Measurements from ENCODE around the gene IL6R. TPM values are rescaled to one million over a fixed set of nuclear protein-coding genes. Genes with fewer than 3 reads are reported as not detected.
A peak's percentile ranks its signal among the peaks of the same experiment; 100 is the strongest.

The IL6R gene
- total RNA-seq, 2 donors from 2014 or later = 19.6 to 24.1 TPM

DNA sequence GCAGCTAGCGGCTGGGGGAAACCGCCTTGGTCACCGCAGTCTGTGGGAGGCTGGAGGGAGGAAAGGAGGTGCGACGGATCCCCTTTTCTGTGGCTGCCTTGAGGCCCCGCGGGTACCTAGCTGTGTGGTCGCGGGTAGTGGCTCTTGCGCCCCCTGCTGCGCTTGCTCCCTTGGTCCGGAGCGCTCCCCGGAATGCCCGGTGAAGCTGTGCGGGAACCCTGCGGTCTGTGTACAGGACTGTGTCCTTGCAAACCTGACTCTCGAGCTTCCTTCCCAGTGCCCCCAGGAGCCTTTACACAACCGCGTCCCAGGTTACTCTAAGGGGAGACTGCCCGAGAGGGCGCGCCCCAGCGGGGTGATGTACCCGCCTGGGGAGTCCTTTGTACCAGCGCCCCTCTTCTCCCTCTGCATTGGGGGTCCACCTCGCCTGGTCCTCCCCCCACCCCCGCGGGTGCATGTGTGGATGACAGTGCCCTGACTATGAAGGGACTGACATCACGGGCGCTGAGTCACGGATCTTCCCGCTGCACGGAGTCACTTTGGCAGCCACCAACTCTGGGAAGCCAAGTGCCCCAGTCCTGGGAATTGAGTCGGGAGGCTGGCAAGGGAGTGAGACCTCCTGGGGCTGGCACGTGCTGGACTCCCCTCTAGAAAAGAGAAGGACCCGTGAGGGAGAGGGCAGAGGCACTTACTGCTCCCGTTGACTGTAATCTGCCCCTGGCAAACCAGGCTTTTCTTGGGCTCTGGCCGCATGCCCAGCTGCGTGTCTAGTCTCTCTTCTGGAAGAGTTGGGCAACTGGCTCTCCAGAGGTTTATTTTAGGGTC, 816 bp downstream of the IL6R start:
- intact Hi-C loops (cut with DNase I) = no loop called here
- DNase-seq (ENCODE audit: low spot score) = peak; percentile 97

DNA sequence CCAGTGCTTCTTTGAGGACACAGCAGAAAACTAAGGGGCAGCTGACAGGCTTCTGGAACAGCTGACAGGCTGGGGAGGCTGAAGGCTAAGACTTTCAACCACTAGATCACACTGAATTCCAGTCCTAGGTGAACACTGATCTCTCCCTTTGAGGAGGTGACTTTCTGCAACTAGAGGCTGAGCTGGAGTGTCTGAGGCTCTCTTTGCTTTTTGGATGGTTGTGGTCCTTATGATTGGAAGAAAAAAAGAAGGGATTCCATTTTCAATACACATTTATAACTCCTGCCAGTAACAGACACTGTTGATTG, 1.4 kb downstream of the IL6R start:
- no peak for DNase-seq (ENCODE audit: low spot score)
- intact Hi-C loops (cut with DNase I) = no loop called here

DNA sequence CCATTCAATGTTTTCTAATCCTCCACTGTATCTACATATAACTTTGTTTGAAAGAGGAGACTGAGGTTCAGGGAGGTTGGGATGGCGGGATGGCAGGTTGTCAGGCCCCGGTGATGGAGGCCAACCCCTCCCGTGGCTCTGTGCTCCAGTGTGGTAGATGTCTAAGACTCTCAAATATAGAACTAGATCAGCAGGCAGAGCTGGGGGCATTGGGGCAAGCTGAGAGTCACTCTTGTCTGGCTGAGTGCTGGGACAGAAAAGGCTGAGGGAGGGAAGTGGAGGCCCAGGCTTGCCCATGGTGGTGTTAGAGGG, 1.7 kb downstream of the IL6R start:
- DNase-seq (ENCODE audit: low spot score) = no peak
- intact Hi-C loops (cut with DNase I) = no loop called here

DNA sequence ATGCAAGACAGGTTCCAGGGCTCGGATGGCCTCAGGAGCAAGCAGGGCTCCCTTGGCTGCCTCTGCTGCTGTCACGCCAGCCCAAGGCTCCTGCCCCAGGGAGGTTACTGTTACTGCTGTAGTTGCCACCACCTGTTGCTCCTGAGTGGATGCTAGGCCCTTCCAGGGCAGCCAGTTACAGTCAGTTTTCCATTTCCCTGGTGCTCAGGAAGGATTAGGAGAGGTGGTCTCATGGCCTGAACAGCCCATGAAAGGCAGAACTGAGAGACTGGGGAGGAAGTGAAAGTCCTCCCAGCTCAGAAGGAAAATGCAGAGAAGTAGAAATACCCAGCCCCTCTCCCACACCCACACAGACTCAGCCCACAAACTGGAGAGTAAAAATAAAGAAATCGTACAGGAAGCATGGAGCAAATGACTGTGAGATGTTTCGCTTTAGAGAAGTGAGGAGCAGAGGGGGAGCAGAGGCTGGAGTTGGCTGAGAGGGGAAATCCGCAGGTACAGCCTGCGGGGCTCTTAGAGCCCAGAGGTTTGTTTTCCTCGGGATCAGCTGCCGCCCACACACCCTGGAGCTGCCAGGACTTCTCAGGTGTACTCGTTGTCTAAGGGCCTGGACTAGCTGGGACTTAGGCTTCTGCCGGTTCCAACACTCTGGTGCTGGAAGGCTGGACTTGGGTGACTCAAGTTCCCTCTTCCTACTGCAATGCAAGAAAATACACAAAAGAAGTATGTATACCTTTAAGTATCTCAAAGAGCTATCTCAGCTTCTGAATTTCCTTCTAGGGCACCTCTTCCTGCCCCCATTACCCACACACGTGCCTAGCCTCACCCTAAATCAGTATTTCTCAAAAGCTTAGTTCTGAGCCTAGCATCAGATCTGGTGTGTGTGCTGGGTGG, 2.3 kb downstream of the IL6R start:
- intact Hi-C loops (cut with DNase I) = no loop called here
- DNase-seq (ENCODE audit: low spot score) = peak; percentile 72

DNA sequence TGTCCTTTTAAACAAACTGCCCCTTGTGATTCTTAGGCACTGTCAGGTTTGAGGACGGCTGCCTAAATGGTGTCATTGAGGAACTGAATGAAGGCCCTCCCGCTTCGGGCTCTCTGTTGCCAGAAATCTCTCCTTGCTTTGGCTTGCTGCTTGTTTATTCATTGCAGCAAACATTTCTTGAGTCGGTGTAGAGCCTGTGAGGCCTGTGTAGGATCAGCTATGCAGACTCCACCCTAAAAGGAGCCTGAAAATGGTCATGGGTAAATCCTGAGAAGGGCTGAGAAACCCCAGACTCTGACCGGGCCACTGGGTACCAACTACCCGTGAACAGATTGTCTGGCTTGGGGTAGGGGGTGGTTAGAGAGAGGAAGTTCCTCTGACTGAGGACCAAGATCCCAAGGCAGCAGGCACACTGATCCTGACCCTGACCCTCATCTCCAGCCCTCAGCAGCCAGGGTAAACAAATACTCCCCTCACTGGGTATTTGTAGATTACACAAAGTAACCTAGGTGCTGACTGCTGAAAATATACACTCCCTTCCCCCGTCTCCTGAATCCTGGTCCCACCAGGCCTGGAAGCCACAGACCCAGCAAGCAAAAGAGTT, 3.1 kb downstream of the IL6R start:
- intact Hi-C loops (cut with DNase I) = no loop called here
- peak; percentile 72 for DNase-seq (ENCODE audit: low spot score)

DNA sequence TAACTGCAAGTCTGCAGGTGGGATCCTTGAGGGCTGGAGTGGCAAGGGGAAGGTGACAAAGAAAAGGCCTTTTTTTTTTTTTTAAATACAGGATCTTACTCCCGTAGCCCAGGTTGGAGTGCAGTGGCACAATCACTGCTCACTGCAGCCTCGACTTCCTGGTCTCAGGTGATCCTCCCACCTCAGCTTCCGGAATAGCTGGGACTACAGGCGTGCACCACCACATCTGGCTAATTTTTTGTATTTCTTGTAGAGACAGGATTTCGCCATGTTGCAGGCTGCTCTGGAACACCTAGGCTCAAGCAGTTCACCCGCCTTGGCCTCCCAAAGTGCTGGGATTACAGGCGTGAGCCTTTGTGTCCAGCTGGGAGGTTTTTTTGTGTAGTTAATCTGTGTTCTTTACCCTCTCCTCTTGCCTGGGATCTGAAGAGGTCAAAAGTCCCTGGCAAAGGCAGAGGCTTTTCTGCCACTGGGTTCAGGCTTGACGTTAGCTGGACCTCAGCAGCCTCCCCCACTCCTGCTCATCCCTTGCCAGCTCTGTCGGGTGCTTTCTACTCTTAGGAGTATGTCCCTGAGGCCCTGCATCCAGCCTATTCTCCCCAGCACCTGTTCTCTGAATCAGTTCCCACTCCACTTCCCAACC, 5.2 kb downstream of the IL6R start:
- intact Hi-C loops (cut with DNase I) = no loop called here
- DNase-seq (ENCODE audit: low spot score) = peak; percentile 17

DNA sequence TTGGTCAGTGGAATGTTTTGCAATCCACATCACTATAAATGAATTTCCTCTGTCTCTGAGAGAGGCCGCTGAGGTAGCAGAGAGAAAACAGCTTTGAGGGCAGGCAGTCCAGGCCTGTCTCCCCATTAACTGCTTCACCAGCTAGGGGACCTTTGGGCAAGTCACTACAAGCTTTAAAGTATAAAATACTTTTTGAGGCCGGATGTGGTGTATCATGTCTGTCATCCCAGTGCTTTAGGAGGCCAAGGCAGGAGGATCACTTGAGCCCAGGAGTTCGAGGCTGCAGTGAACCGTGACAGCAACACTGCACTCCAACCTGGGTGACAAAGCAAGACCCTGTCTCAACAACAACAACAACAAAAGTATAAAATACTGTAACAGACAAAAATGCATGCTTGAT, 6.4 kb downstream of the IL6R start:
- no peak for DNase-seq (ENCODE audit: low spot score)
- intact Hi-C loops (cut with DNase I) = no loop called here

DNA sequence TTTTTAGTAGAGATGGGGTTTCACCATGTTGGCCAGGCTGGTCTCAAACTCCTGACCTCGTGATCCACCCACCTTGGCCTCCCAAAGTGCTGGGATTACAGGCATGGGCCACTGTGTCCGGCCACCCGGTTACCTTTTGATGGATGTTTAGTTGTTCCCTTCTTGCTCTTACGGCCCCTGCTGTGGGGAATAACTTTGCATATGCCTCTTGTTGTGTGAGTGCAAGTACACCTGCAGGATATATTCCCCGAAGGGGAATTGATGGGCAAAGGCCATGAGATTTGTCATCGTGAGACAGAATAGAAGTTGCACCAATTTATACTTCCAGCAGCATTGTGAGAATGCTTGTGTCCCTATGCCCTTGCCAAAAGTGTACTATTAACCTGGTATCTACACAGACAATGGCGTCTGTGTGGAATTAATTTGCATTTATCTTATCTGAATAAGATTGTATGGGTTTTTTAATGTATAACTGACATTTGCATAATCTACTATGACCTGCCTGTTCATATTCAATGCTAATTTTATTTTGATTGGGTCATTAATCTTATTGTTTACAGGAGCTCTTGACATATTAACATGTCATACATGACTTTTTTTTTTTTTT, 8.1 kb downstream of the IL6R start:
- intact Hi-C loops (cut with DNase I) = no loop called here
- peak; percentile 22 for DNase-seq (ENCODE audit: low spot score)

DNA sequence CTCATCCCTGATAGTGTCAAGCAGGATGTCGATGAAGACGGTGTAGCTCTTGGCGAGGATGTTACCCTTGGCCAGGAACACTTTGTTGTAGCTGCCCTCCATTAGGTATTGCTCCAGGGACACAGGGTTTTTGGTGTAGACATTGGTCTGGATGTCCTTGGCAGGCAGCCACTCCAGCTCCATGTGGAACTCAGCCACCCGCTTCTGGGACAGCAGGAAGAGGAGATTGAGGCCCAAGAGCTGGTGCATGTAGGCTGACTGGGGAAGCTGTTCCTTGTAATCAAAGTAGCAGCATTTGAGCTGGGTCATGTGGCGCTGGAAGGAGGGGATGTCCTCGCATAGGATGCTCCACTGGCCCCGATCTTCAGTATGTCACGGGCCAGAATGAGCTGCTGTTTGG, 9.5 kb downstream of the IL6R start:
- DNase-seq (ENCODE audit: low spot score) = peak; percentile 79

DNA sequence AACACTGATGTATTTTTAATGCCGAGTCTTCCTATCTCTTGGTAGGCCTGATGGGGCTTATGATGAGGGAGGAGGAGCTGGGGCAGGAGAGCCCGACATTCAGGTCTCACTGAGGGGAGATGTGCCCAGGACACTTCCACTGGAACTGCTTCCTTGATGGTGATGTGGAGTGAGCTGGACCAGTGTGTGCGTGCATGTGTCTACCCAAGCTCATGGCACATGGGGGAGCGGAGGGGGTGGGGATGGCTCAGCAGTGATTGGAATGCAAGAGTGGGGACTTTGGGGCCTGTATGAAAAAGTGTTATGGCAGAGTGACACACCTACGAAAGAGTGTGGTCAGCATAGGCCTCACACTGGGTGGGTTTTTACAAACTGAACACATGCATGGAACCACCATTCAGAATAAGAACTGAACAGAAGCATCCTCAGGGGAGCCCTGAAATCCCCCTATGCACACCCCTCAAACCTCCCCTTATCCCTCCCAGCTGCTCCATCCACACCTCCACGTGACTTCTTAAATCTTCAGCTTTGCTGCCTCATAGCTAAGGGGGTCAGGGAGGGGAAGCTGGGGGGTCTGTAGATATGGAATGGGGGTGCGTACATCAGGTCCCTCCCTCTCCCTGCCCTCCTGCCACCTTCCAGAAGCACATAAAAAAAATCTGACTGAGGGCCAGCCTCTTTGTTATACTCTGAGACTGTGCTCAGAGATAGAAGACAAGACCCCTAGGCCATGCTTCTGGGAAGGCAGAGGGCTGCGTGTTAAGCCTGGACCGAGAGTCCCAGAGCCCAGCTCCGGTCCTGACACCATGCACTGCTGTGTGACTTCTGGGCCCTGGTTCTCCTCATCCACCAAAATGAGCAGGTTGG, 11.6 kb downstream of the IL6R start:
- DNase-seq (ENCODE audit: low spot score) = peak; percentile 49
- intact Hi-C loops (cut with DNase I) = no loop called here

More for the DNA sequence above, 9.5 kb downstream of the IL6R start:
- intact Hi-C loops (cut with DNase I) = no loop called here

DNA sequence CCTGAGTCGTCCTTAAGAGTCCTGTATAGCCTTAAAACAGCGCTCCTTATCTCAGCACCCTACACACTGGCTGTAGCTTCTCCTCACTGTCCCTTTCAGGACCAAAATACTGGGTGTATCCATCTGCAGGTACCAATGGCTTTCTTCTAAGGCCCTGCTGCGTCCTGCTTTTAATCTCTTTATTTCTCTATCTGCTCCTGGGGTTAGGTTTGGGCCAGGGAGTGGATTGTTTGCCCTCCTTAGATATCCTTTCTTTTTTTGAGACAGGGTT, 12.1 kb downstream of the IL6R start:
- intact Hi-C loops (cut with DNase I) = no loop called here

DNA sequence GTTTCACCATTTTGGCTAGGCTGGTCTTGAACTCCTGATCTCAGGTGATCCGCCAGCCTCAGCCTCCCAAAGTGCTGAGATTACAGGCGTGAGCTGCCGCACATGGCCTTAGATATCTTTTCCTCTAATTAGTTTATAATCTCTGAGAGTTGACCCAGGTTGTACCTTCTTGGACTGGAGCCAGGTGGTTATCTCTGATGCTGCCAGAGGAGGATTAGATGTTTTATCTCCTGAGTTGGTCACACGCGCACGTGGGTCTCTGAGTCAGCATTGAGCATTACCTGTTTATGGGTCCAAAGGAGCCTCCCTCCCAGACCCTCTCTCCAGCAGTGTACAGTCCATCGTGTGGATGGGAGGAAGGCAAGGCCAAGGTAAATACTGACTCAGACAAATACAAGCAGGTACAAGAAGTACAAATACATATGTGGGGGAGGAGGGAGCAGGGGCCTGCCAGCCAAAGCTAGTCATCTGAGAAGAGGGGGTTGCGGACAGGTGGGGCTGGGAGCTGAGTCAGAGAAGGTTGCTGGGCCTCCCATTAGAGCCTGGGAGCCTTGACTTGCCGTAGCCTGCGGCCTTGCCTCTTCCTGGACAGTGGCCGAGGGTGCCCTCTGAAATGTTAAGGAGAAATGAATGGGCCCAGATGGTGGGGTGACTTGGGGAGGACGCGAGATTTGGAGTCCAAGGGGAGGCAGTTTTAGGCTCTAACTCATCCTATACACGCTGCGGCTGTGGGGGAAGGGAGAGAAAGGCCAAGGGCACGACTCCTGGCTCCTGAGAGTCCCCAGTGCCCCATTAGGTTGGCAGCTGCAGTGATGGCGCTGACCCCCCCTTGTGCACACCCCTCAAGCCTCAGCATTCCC, 13.1 kb downstream of the IL6R start:
- DNase-seq (ENCODE audit: low spot score) = peak; percentile 51
- intact Hi-C loops (cut with DNase I) = no loop called here

More for the DNA sequence above, 12.1 kb downstream of the IL6R start:
- DNase-seq (ENCODE audit: low spot score) = no peak

DNA sequence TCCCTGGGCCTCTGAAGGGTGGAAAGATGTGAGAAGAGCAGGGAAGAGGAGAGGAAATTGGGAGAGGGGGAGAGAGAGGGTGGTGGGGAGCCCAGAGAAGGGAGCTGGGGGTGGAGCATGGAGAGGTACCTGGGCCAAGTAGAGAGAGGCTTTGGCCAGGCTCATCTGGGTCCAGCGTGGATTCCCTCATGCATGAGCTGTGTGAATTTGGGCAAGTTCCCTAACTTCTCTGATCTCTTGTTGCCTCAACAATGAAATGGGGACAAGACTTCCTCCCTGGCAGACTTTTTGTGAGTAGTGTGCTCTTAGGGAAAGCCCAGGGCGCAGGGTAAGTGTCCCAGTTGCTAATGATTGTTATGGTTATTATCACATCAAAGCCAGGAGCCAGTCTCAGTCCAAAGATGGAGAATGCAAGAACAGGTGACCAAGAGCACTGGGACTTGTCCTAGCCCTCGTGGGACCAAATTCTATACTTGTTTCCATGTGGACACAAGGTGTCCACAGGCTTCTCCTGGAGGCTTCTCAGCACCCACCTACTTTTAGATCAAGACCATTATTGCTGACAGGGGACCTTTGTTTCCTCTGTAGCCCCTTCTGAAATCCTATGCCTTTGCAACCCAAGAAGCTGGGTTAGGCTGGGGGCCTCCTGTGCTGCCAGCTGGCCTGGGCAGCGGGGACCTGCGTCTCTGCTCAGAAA, 13.9 kb downstream of the IL6R start:
- no peak for DNase-seq (ENCODE audit: low spot score)
- intact Hi-C loops (cut with DNase I) = no loop called here

DNA sequence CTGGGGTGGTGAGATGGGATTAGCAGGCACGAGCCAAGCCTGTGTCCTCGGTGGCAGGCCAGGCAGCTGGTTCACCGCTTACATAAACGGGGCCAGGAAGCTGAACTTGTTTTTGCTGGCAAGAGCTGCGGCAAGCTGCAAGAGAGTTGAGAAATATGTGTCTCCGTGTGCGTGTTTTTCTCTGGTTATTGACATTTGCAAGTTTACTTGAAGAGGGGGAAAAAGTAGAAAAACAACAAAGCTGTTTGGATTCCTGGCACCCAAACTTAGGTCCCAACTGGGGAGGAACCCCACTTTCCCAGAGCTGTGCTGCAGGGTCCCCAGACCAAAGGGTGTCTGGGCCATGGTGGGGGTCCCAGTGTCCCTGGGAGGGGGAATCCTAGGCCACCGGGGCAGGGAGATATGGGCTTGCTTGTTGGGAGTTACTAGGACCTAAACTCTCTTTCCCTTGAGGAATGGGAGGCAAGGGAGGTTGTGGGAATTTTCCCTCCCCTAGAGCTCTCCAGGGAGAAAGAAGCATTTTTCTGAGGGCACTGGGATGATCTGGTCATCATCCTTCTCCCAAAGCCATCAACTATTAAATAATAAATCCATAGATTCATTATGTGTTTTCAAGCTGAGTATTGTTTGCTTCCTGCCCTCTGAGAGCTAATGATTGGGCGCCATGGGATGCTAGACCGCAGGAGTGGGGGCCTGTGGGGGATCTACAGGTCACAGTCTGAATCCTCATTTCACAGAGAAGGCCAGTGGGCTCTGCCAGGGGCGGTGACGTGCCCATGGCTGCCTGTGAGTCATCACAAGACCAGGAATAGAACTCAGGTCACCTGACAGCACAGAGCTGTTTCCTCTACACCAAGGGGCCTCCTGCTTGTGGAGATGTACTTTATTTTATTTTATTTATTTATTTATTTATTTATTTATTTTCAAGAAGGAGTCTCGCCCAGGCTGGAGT, 14.8 kb downstream of the IL6R start:
- intact Hi-C loops (cut with DNase I) = no loop called here
- DNase-seq (ENCODE audit: low spot score) = peak; percentile 96

DNA sequence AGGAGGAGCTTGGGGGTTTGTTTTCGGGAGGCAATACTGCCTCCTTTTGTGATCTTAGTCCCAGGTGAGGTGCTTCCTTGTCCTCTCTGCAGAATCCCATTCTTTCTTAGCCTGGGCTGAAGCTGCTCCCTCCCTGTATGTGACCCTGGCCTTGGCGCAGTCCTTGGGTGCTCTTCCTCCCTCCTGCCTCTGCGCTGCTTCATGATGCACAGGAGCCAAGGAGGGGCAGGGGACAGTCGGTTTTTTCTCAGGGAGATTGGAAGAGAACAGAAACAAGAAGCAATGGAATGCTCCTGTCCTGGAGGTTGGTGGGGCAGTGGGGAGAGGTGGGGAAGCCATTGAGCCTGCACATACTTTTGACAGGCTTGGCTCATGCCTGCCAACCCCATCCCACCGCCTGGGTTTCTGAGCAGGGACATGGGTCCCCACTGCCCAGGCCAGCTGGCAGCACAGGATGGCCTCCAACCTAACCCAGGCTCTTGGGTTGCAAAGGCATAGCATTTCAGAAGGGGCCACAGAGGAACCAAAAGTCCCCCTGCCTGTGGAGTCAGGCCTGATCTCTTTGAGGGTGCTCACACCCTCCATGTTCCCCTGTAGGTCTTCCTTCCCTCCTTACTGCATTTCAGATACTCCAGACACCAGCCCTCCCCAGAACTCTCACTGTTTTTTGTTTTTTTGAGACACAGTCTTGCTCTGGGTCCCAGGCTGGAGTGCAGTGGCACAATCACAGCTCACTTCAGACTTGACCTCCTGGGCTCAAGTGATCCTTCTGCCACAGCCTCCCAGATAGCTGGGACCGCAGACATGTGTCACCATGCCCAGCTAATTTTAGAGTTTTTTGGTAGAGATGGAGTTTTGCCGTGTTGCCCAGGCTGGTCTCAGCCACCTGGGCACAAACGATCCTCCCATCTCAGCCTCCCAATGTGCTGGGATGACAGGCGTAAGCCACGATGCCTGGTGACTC, 16.1 kb downstream of the IL6R start:
- peak; percentile 60 for DNase-seq (ENCODE audit: low spot score)
- intact Hi-C loops (cut with DNase I) = no loop called here
